Caco-2 (cell line): ENCODE results near the gene SEMA3C. TPM values are rescaled to one million over a fixed set of nuclear protein-coding genes. Genes with fewer than 3 reads are reported as not detected.

Experiments
- BruUV-seq: library from RNA; stranded (reverse); fragments of 400-500 nt; replicated peaks from 2 replicates; lab custom pipeline; 2021; lab: Mats Ljungman, UMichigan
- CTCF ChIA-PET: fragments of 300-600 bp; sonication (Branson Sonifier 250); formaldehyde crosslinking; loops from one replicate; lab custom pipeline; 2022; ENCODE audit warnings: antibody characterized with exemption; lab: Charles Lee
- POLR2A ChIA-PET: fragments of 300-600 bp; sonication (Branson Sonifier 250); formaldehyde crosslinking; loops from one replicate; lab custom pipeline; 2022; ENCODE audit warnings: antibody characterized with exemption; lab: Charles Lee
- DNase-seq, 2 experiments: peaks; one replicate each; pipeline versions ENCODE4 v3.0.0 to v3.0.0-alpha.2; 2020 to 2022
- H3K27me3 ChIP-seq: replicated peaks from 2 replicates; pipeline ENCODE4 v1.6.0; 2011; ENCODE audit warnings: low read length; ENCODE audit not compliant: control insufficient read depth, insufficient read depth
- H3K36me3 ChIP-seq: 2 replicates; pipeline ENCODE4 v1.5.1; 2011; ENCODE audit warnings: low read length; ENCODE audit not compliant: control insufficient read depth, insufficient read depth
- H3K4me1 ChIP-seq: fragments of 250-450 bp; sonication (Bioruptor Pico); 2 replicates; pipeline ENCODE4 v1.5.1; 2020; ENCODE audit warnings: mild to moderate bottlenecking
- H3K4me3 ChIP-seq: 2 replicates; pipeline ENCODE4 v1.5.1; 2011; ENCODE audit warnings: low read depth, mild to moderate bottlenecking, control low read depth, low read length
- H3K9me3 ChIP-seq: fragments of 250-450 bp; sonication (Bioruptor Pico); 2 replicates; pipeline ENCODE4 v1.5.1; 2020; ENCODE audit warnings: mild to moderate bottlenecking, moderate library complexity
- H3K27ac Mint-ChIP-seq: one replicate; pipeline ENCODE4 v1.8.0; 2022; ENCODE audit warnings: mixed read lengths; ENCODE audit not compliant: unreplicated experiment
- H3K27me3 Mint-ChIP-seq: one replicate; pipeline ENCODE4 v1.8.0; 2022; ENCODE audit warnings: mixed read lengths; ENCODE audit not compliant: insufficient read depth, unreplicated experiment
- H3K36me3 Mint-ChIP-seq: one replicate; pipeline ENCODE4 v1.8.0; 2022; ENCODE audit warnings: mild to moderate bottlenecking, mixed read lengths; ENCODE audit not compliant: insufficient read depth, unreplicated experiment
- H3K4me1 Mint-ChIP-seq: one replicate; pipeline ENCODE4 v1.8.0; 2022; ENCODE audit warnings: low read depth, mixed read lengths; ENCODE audit not compliant: unreplicated experiment
- H3K4me3 Mint-ChIP-seq: one replicate; pipeline ENCODE4 v1.8.0; 2022; ENCODE audit warnings: mild to moderate bottlenecking, moderate library complexity, mixed read lengths; ENCODE audit not compliant: unreplicated experiment
- H3K9me3 Mint-ChIP-seq: one replicate; pipeline ENCODE4 v1.8.0; 2022; ENCODE audit warnings: mixed read lengths; ENCODE audit not compliant: unreplicated experiment
- intact Hi-C: fragments of 100-400 bp; cut with micrococcal nuclease; formaldehyde crosslinking; loops from one replicate; pipeline ENCODE4 v1.10.0; 2022; ENCODE audit not compliant: unreplicated experiment
- total RNA-seq: library from RNA; stranded (reverse); gene quantifications from 2 replicates; pipeline ENCODE4 v1.2.3, GENCODE V29; 2022
- TF ChIP-seq, protein P1 (sequence below), 2 experiments: fragments of 200-600 bp in 1 of 2; IDR thresholded peaks; 1 replicate in 1 of 2; 2 replicates in 1 of 2; pipeline versions ENCODE4 v1.5.1 to v1.8.0; 2011 to 2022; ENCODE audit warnings: antibody characterized with exemption in 1 of 2, control low read depth in 1 of 2, inconsistent platforms in 1 of 2, low read depth in 1 of 2, low read length in 1 of 2, mild to moderate bottlenecking in 1 of 2, moderate library complexity in 1 of 2; ENCODE audit not compliant: insufficient read depth in 1 of 2, severe bottlenecking in 1 of 2, unreplicated experiment in 1 of 2

The SEMA3C gene
- total RNA-seq, 1 experiment from 2014 or later, result 25.8 TPM

DNA sequence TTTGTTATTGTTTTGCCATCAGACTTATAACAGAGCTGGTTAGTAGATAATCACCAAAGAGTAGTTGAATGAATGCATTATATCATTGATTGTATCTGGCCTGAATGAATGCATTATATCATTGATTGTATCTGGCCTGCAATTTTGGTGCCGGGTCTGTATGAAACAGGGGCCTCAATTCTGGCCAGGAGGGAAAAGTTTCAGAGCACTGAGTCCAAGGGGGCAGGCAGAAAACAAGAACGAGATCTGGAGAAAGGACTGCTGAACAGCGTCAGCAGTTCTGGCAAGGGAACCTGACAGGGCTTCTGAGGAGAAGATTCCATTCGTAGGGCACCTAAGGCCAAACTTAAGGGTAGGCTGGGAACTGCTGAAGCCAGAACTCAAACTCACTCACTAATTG, 128.0 kb downstream of the SEMA3C start:
- H3K27ac Mint-ChIP-seq, result no peak overlapping the region
- Histone ChIP-seq H3K4me1 (no peaks in the 10 kb centered on the region), H3K4me3 (no peak overlapping the region), H3K27me3 (no peaks in the 10 kb centered on the region), H3K9me3 (no peaks in the 10 kb centered on the region), H3K36me3 (no peaks in the 10 kb centered on the region)
- ChIA-PET POLR2A (no interaction called here), CTCF (no interaction called here)
- H3K36me3 Mint-ChIP-seq, result peaks cover 26% of the 10 kb centered on the region
- no TSS peak for BruUV-seq
- H3K4me1 Mint-ChIP-seq, result no peaks in the 10 kb centered on the region
- TF ChIP-seq, protein P1, sequence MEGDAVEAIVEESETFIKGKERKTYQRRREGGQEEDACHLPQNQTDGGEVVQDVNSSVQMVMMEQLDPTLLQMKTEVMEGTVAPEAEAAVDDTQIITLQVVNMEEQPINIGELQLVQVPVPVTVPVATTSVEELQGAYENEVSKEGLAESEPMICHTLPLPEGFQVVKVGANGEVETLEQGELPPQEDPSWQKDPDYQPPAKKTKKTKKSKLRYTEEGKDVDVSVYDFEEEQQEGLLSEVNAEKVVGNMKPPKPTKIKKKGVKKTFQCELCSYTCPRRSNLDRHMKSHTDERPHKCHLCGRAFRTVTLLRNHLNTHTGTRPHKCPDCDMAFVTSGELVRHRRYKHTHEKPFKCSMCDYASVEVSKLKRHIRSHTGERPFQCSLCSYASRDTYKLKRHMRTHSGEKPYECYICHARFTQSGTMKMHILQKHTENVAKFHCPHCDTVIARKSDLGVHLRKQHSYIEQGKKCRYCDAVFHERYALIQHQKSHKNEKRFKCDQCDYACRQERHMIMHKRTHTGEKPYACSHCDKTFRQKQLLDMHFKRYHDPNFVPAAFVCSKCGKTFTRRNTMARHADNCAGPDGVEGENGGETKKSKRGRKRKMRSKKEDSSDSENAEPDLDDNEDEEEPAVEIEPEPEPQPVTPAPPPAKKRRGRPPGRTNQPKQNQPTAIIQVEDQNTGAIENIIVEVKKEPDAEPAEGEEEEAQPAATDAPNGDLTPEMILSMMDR (IDR thresholded peaks at IDR 0.05; ENCODE audit: insufficient read depth in 1 of 2, low read depth in 1 of 2, low read length in 1 of 2, severe bottlenecking in 1 of 2, unreplicated experiment in 1 of 2), result no peak
- no peak overlapping the region for H3K4me3 Mint-ChIP-seq
- intact Hi-C loops, result no loop called here
- no peaks in the 10 kb centered on the region for H3K27me3 Mint-ChIP-seq
- no peaks in the 10 kb centered on the region for H3K9me3 Mint-ChIP-seq
- no peak for DNase-seq

DNA sequence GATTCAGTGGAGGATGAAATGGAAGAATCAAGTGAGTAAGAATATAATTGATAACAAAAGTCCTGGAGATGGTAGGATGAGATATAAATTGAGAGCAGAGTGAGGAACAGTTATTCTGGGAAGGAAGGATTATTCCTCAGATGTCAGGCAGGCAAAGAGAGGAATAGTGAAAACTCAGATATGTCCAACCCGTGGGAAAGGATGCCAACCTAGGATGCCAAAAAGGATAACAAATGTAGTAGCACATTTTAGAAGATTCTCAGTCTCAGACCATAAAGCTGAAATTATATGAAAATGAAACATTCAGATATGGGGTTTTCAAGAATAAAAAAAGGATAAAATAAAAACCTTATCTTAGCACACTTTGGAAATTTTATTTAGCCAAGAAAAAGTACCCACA, 131.1 kb downstream of the SEMA3C start:
- DNase-seq, result no peak
- H3K4me1 ChIP-seq, result no peaks in the 10 kb centered on the region
- CTCF ChIA-PET, result no interaction called here
- H3K9me3 ChIP-seq, result no peaks in the 10 kb centered on the region
- H3K36me3 ChIP-seq, result no peaks in the 10 kb centered on the region
- Mint-ChIP-seq H3K4me3 (no peak overlapping the region), H3K4me1 (no peaks in the 10 kb centered on the region), H3K27ac (no peak overlapping the region), H3K27me3 (no peaks in the 10 kb centered on the region), H3K36me3 (peaks cover 22% of the 10 kb centered on the region), H3K9me3 (no peaks in the 10 kb centered on the region)
- intact Hi-C loops, result loop anchor here (5.0 kb wide), 1 partner anchor 90 kb away; no protein-coding TSS in a partner anchor
- POLR2A ChIA-PET, result no interaction called here
- no TSS peak for BruUV-seq
- TF ChIP-seq, protein P1 (IDR thresholded peaks at IDR 0.05; ENCODE audit: insufficient read depth in 1 of 2, low read depth in 1 of 2, low read length in 1 of 2, severe bottlenecking in 1 of 2, unreplicated experiment in 1 of 2), result no peak
- no peaks in the 10 kb centered on the region for H3K27me3 ChIP-seq
- H3K4me3 ChIP-seq, result no peak overlapping the region

DNA sequence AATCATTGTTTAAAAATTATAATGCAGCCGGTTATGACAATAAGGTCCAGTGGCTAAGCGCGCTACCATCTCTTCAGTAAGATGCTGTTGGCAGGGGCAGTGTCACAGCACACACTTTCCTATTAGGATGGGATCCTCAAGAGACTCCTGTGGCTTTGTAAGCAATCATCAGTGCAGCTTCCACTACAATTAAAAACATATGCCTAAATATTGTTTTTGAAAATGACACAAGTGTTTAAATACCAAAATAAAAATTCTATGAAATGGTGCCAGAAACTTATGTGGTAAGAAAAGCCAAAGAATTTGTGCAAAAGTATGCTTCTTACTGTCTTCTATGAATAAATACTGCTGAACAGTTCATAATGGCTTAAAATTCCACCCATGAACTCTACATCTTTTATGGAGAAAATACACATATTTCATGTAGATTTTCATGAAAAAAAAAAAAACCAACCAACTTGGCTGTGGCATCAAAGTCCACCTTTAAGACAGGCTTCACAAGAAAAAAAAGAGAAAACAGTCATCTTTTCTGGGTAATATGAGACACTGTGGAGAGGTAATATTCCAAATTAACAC, 132.8 kb downstream of the SEMA3C start:
- BruUV-seq, result no TSS peak
- TF ChIP-seq, protein P1 (IDR thresholded peaks at IDR 0.05; ENCODE audit: insufficient read depth in 1 of 2, low read depth in 1 of 2, low read length in 1 of 2, severe bottlenecking in 1 of 2, unreplicated experiment in 1 of 2), result no peak

More for the DNA sequence above, 132.8 kb downstream of the SEMA3C start:
- Mint-ChIP-seq H3K36me3 (peaks cover 28% of the 10 kb centered on the region), H3K27ac (no peak overlapping the region), H3K27me3 (no peaks in the 10 kb centered on the region), H3K9me3 (no peaks in the 10 kb centered on the region), H3K4me3 (no peak overlapping the region), H3K4me1 (no peaks in the 10 kb centered on the region)
- Histone ChIP-seq H3K27me3 (no peaks in the 10 kb centered on the region), H3K4me1 (no peaks in the 10 kb centered on the region), H3K4me3 (no peak overlapping the region), H3K36me3 (no peaks in the 10 kb centered on the region), H3K9me3 (no peaks in the 10 kb centered on the region)
- ChIA-PET POLR2A (no interaction called here), CTCF (no interaction called here)
- DNase-seq, result no peak
- intact Hi-C loops, result loop anchor here (5.0 kb wide), 1 partner anchor 89 kb away; no protein-coding TSS in a partner anchor
